PC-3 (cell line): ENCODE measurements around the gene RPS16.

Experiments
- CTCF ChIP-seq: fragments of 300-600 bp; sonication (generic); conservative IDR thresholded peaks from 2 replicates; pipeline ENCODE4 v1.5.1; 2017; ENCODE audit warnings: antibody characterized with exemption, low read depth, mild to moderate bottlenecking, low read length
- EZH2 ChIP-seq: fragments of 300-600 bp; sonication (generic); IDR thresholded peaks from one replicate; pipeline ENCODE4 v1.6.1; 2017; ENCODE audit warnings: antibody characterized with exemption, mild to moderate bottlenecking, low read length; ENCODE audit not compliant: unreplicated experiment
- EZH2phosphoT487 ChIP-seq: fragments of 300-600 bp; sonication (generic); IDR thresholded peaks from 2 replicates; pipeline ENCODE4 v1.6.1; 2018; ENCODE audit warnings: mild to moderate bottlenecking, antibody characterized with exemption, low read length, borderline replicate concordance

- TF ChIP-seq CTCF: no peak
- TF ChIP-seq EZH2: no peak
- no peak for TF ChIP-seq EZH2phosphoT487
Observed at GRCh38 chr19:39407410-39407659, 28.4 kb downstream of the RPS16 start.
